NT2/D1 (cell line): ENCODE measurements around the gene RPL11.

Experiments
- SUZ12 ChIP-seq: IDR thresholded peaks from 2 replicates; pipeline ENCODE4 v1.6.1; 2011; ENCODE audit not compliant: insufficient read length, insufficient read depth; ENCODE audit errors: extremely low read depth
- YY1 ChIP-seq: IDR thresholded peaks from 2 replicates; pipeline ENCODE4 v1.6.1; 2011; ENCODE audit not compliant: insufficient read length, insufficient read depth
- ZNF274 ChIP-seq: IDR thresholded peaks from 2 replicates; pipeline ENCODE4 v1.6.1; 2011; ENCODE audit warnings: mild to moderate bottlenecking, low read depth, low read length

DNA sequence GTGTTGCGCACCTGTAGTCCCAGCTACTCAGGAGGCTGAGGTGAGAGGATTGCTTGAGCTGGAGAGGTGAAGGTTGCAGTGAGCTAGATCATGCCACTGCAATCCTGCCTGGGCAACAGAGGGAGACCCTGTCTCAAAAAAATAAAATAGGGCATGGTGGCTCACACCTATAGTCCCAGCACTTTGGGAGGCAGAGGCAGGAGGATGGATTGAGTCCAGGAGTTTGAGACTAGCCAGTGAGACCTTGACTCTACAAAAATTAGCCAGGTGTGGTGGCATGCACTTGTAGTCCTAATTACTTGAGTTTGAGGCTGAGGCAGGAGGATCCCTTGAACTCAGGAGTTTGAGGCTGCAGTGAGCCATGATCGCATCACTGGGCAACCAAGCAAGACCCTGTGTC is 9.7 kb downstream of the RPL11 start:
- no peak for TF ChIP-seq YY1
- no peak for TF ChIP-seq ZNF274
- TF ChIP-seq SUZ12, result no peak
